LNCaP clone FGC (cell line): ENCODE data around the gene NUDT7.

ENCODE experiments used
- DNase-seq: peaks from one replicate; pipeline ENCODE4 v3.0.0-alpha.2; 2011; ENCODE audit warnings: low read depth
- H3K4me3 ChIP-seq: 2 replicates; pipeline ENCODE4 v1.5.1; 2011; ENCODE audit warnings: mild to moderate bottlenecking, low read depth, low read length, control low read depth
- TF ChIP-seq, protein P1 (sequence below): IDR thresholded peaks from 2 replicates; pipeline ENCODE4 v1.5.1; 2012; ENCODE audit warnings: mild to moderate bottlenecking; ENCODE audit not compliant: control insufficient read depth, insufficient read depth; ENCODE audit errors: extremely low read depth

NUDT7 gene

GRCh38 chr16:77781091-77781490, 58.8 kb downstream of the NUDT7 start:
- no peak overlapping the region for H3K4me3 ChIP-seq
- TF ChIP-seq, protein P1, sequence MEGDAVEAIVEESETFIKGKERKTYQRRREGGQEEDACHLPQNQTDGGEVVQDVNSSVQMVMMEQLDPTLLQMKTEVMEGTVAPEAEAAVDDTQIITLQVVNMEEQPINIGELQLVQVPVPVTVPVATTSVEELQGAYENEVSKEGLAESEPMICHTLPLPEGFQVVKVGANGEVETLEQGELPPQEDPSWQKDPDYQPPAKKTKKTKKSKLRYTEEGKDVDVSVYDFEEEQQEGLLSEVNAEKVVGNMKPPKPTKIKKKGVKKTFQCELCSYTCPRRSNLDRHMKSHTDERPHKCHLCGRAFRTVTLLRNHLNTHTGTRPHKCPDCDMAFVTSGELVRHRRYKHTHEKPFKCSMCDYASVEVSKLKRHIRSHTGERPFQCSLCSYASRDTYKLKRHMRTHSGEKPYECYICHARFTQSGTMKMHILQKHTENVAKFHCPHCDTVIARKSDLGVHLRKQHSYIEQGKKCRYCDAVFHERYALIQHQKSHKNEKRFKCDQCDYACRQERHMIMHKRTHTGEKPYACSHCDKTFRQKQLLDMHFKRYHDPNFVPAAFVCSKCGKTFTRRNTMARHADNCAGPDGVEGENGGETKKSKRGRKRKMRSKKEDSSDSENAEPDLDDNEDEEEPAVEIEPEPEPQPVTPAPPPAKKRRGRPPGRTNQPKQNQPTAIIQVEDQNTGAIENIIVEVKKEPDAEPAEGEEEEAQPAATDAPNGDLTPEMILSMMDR: no peak
- no peak for DNase-seq

DNA sequence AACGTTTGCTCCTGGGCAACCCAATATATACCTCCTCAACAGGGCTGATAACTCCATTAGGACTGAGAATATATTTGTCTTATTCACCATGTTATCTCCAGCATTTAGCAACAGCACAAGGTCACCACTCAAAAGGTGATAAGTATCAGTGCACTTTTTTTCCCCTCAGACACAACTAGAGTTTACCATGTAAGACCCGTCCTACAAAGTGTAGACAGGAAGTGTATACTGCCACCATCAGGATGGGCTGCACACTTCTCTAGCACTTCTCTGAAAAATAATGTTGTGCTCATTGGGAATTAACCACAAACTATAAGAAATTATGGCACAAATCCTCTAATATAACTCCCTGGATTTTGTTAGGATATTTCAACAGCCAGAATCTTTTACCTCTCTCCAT, 60.4 kb downstream of the NUDT7 start:
- DNase-seq: no peak

DNA sequence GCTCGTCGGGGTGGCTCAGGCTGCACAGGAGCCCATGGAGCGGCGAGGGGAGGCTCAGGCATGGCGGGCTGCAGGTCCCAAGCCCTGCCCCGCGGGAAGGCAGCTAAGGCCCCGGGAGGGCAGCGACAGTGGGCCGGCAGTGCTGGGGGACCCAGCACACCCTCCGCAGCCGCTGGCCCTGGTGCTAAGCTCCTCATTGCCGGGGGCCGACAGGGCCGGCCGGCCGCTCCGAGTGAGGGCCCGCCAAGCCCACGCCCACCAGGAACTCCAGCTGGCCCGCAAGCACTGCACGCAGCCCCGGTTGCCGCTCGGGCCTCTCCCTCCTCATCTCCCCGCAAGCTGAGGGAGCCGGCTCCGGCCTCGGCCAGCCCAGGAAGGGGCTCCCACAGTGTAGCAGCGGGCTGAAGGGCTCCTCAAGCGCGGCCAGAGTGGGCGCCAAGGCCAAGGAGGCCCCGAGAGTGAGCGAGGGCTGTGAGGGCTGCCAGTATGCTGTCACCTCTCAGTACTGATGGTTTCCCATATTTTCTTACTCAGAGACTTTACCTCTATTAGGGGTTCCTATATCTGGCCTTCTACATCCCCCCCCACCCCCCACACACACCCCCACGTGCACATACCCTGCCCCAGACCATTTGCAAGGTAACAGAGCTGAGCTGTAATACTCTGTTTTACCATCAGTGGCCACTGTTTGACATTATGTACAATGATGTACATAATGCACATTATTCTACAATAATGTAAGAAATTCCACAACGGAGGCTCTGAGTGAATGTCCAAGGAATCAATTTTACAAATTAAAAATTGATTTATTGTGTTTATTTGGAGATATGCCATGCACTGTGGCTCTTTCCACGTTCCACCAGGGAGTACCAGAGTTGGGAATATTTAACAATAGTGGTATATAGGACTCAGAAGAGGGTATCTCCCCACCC, 62.4 kb downstream of the NUDT7 start:
- TF ChIP-seq, protein P1: peak; percentile 54
- no peak for DNase-seq
- no peak overlapping the region for H3K4me3 ChIP-seq

More for the DNA sequence above, 60.4 kb downstream of the NUDT7 start:
- TF ChIP-seq, protein P1: 0 out of 2 replicates have a peak, but pooled peaks have one; percentile 9
- no peak overlapping the region for H3K4me3 ChIP-seq

- H3K4me3 ChIP-seq: no peak overlapping the region
- DNase-seq: no peak
- TF ChIP-seq, protein P1: no peak
Measured at GRCh38 chr16:77785373-77785764, 63.1 kb downstream of the NUDT7 start.

DNA sequence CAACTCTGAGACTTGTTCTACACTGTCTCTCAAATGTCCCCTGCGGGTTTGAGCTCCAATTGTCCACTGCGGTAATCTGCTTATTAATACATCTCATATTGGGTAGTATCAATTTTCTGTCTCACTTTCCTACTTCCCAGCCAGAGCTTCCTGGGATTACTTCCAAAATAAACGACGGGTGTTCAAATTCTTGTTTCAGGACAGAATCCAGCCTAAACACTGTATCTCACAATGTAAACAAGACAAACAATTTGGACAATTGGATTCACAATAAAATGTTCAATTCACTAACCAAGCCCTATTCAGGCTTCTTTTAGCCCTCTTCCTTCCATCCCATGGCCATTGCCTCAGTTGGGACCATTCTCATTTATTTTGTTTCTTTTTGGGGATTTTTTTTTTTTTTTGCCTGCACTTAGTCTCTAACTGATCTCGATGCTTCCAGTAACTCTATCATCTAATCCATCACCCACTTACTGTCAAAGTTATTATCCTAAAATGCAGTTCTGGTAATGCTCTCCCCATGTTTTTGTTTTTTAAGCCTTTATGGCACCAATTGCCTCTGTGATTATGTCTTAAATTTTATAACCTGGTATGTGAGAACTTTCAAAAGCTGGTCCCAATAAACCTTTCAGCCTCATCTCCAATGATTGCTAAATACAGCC, 64.0 kb downstream of the NUDT7 start:
- DNase-seq: peak; percentile 38
- TF ChIP-seq, protein P1: no peak
- H3K4me3 ChIP-seq: no peak overlapping the region

GRCh38 chr16:77787452-77787851, 65.1 kb downstream of the NUDT7 start:
- no peak overlapping the region for H3K4me3 ChIP-seq
- TF ChIP-seq, protein P1: no peak
- no peak for DNase-seq
